Neural cell (in vitro differentiated cells): ENCODE measurements around the gene PCCA. TPM values are rescaled to one million over a fixed set of nuclear protein-coding genes. Genes with fewer than 3 reads are reported as not detected.

Experiments used
- H2AFZ ChIP-seq: fragments of 200-600, 300-800 bp; sonication (generic), shearing (Covaris generic); 2 replicates; pipeline ENCODE4 v1.6.0; 2014; ENCODE audit warnings: low read depth, mild to moderate bottlenecking, antibody characterized with exemption, low read length, moderate library complexity
- H3F3A ChIP-seq: fragments of 200-600 bp; shearing (Covaris generic); 2 replicates; pipeline ENCODE4 v1.6.1; 2016; ENCODE audit warnings: mild to moderate bottlenecking, moderate library complexity, mixed read lengths, antibody characterized with exemption, low read length; ENCODE audit not compliant: insufficient read depth, poor library complexity, severe bottlenecking
- H3K27ac ChIP-seq: fragments of 200-600, 300-800 bp; sonication (generic), shearing (Covaris generic); 2 replicates; pipeline ENCODE4 v1.5.1; 2014; ENCODE audit warnings: mild to moderate bottlenecking, low read length, moderate library complexity
- H3K27me3 ChIP-seq: fragments of 300-800, 200-600 bp; sonication (generic), shearing (Covaris generic); 2 replicates; pipeline ENCODE4 v1.6.0; 2014; ENCODE audit warnings: mild to moderate bottlenecking, low read depth, low read length, moderate library complexity; ENCODE audit not compliant: insufficient read depth
- H3K36me3 ChIP-seq: fragments of 300-800, 200-600 bp; sonication (generic), shearing (Covaris generic); 2 replicates; pipeline ENCODE4 v1.5.1; 2014; ENCODE audit warnings: mild to moderate bottlenecking, antibody characterized with exemption, low read length, moderate library complexity; ENCODE audit not compliant: insufficient read depth
- H3K4me2 ChIP-seq: fragments of 300-800, 200-600 bp; sonication (generic), shearing (Covaris generic); 2 replicates; pipeline ENCODE4 v1.6.0; 2014; ENCODE audit warnings: mild to moderate bottlenecking, low read length
- H3K4me3 ChIP-seq: fragments of 300-800, 200-600 bp; sonication (generic), shearing (Covaris generic); 2 replicates; pipeline ENCODE4 v1.5.1; 2014; ENCODE audit warnings: mild to moderate bottlenecking, low read length, moderate library complexity
- H3K79me2 ChIP-seq: fragments of 200-600 bp; shearing (Covaris generic); replicated peaks from 2 replicates; pipeline ENCODE4 v1.6.0; 2014; ENCODE audit warnings: mild to moderate bottlenecking, low read length, moderate library complexity; ENCODE audit not compliant: insufficient read depth
- H3K9ac ChIP-seq: fragments of 300-800, 200-600 bp; sonication (generic), shearing (Covaris generic); 2 replicates; pipeline ENCODE4 v1.6.1; 2016; ENCODE audit warnings: mild to moderate bottlenecking, low read length, mixed read lengths
- H3K9me2 ChIP-seq: fragments of 200-600 bp; shearing (Covaris generic); 2 replicates; pipeline ENCODE4 v1.6.1; 2016; ENCODE audit warnings: mild to moderate bottlenecking, low read length, mixed read lengths; ENCODE audit not compliant: insufficient read depth
- H3K9me3 ChIP-seq: fragments of 200-600, 300-800 bp; sonication (generic), shearing (Covaris generic); 2 replicates; pipeline ENCODE4 v1.6.1; 2016; ENCODE audit warnings: mild to moderate bottlenecking, mixed run types, low read length, moderate library complexity, mixed read lengths
- H4K20me1 ChIP-seq: fragments of 200-600 bp; shearing (Covaris generic); 2 replicates; pipeline ENCODE4 v1.6.1; 2016; ENCODE audit warnings: mild to moderate bottlenecking, mixed run types; ENCODE audit not compliant: insufficient read depth
- EP300 ChIP-seq: fragments of 450-650 bp; conservative IDR thresholded peaks from 2 replicates; pipeline ENCODE4 v1.6.1; 2014; ENCODE audit warnings: antibody characterized with exemption, mild to moderate bottlenecking, moderate library complexity; ENCODE audit not compliant: poor library complexity, severe bottlenecking
- EZH2 ChIP-seq: fragments of 200-600, 300-800 bp; shearing (Covaris generic), sonication (generic); IDR thresholded peaks from 2 replicates; pipeline ENCODE4 v1.6.1; 2014; ENCODE audit warnings: antibody characterized with exemption, low read length, borderline replicate concordance, mild to moderate bottlenecking; ENCODE audit not compliant: insufficient read depth, poor library complexity, severe bottlenecking
- MXI1 ChIP-seq: fragments of 450-650 bp; conservative IDR thresholded peaks from 2 replicates; pipeline ENCODE4 v1.6.1; 2014; ENCODE audit warnings: antibody characterized with exemption, mild to moderate bottlenecking; ENCODE audit not compliant: poor library complexity, severe bottlenecking
- POLR2AphosphoS5 ChIP-seq: IDR thresholded peaks from 2 replicates; pipeline ENCODE4 v1.6.1; 2012
- RAD21 ChIP-seq: fragments of 450-650 bp; conservative IDR thresholded peaks from 2 replicates; pipeline ENCODE4 v1.6.1; 2014; ENCODE audit warnings: antibody characterized with exemption, mild to moderate bottlenecking, moderate library complexity
- SMC3 ChIP-seq: fragments of 450-650 bp; conservative IDR thresholded peaks from 2 replicates; pipeline ENCODE4 v1.6.1; 2014; ENCODE audit warnings: antibody characterized with exemption, mild to moderate bottlenecking, moderate library complexity; ENCODE audit not compliant: poor library complexity
- TAF1 ChIP-seq: IDR thresholded peaks from 2 replicates; pipeline ENCODE4 v1.6.1; 2012; ENCODE audit warnings: low read depth
- polyA plus RNA-seq: library from polyadenylated mRNA; depleted of rRNA; stranded (reverse); fragments of >200 nt; gene quantifications from 2 replicates; pipeline ENCODE4 v1.2.3, GENCODE V29; 2014
- TF ChIP-seq, protein P1 (sequence below): IDR thresholded peaks from 2 replicates; pipeline ENCODE4 v1.6.1; 2012; ENCODE audit warnings: borderline replicate concordance
- TF ChIP-seq, protein P2 (sequence below): fragments of 450-650 bp; IDR thresholded peaks from 2 replicates; pipeline ENCODE4 v1.5.1; 2014; ENCODE audit warnings: antibody characterized with exemption, mild to moderate bottlenecking, moderate library complexity; ENCODE audit not compliant: poor library complexity, severe bottlenecking

The PCCA gene
- polyA plus RNA-seq, 1 donor from 2014 or later: 17.0 TPM

DNA sequence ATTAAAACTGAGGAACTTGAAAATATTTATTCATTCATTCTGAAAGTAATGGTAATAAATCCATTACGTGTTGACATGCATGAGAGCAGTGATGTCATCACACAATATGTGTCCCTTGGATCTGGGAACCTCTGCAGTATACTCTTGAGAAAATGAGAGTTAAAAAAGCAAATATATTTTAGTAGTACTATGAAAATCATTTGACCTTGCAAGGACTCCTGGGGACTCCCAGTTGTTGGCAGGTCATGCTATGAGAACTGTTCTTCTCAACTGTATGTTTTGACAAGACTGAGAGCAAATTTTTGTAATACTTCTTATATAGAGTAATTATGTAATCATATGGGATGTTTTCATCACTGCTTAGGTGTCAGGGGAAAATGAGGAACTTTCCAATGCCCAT lies 249.4 kb downstream of the PCCA start:
- Histone ChIP-seq H3K9me2 (no peaks in the 10 kb centered on the region), H3K4me2 (no peak overlapping the region), H3K9me3 (no peaks in the 10 kb centered on the region), H3F3A (no peaks in the 10 kb centered on the region), H4K20me1 (no peaks in the 10 kb centered on the region), H3K79me2 (no peaks in the 10 kb centered on the region), H3K27ac (no peak overlapping the region), H3K27me3 (no peaks in the 10 kb centered on the region), H2AFZ (no peak overlapping the region), H3K4me3 (no peak overlapping the region), H3K9ac (no peak overlapping the region), H3K36me3 (no peaks in the 10 kb centered on the region)
- TF ChIP-seq EZH2: no peak

DNA sequence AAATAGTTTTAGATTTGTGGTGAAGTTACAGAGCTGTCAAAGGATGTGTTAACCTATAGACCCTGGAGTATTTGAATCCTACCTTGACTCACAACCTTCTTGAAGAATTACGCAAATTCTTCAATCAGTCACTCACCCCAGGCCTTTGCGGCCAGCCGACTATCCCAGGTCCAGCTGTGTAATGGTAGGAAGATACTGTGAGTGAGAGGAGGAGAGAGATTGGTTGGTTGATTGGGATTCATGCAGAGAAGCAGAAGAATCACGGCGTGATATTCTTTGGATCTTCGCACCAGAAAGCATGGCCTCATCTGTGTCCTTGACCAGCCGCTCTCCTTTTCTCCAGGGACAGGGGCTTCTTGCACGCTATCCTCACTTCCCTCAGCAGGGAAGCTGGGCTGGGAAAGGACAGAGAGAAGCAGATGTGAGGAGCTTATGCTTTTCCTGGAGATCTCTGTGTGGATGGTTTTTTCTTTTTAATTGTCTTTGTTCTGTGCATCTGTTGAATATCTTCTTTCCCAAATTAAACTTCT lies 250.6 kb downstream of the PCCA start:
- Histone ChIP-seq H3K9me2 (no peaks in the 10 kb centered on the region), H3K9me3 (no peaks in the 10 kb centered on the region), H3K27me3 (no peaks in the 10 kb centered on the region), H3K27ac (no peak overlapping the region), H3F3A (no peaks in the 10 kb centered on the region), H2AFZ (no peak overlapping the region), H3K36me3 (no peaks in the 10 kb centered on the region), H3K9ac (no peak overlapping the region), H3K4me3 (no peak overlapping the region), H3K79me2 (no peaks in the 10 kb centered on the region), H4K20me1 (no peaks in the 10 kb centered on the region), H3K4me2 (no peak overlapping the region)
- TF ChIP-seq MXI1 (no peak), POLR2AphosphoS5 (no peak), EZH2 (no peak), EP300 (no peak), SMC3 (no peak), TAF1 (no peak), RAD21 (no peak)
- TF ChIP-seq, protein P1, sequence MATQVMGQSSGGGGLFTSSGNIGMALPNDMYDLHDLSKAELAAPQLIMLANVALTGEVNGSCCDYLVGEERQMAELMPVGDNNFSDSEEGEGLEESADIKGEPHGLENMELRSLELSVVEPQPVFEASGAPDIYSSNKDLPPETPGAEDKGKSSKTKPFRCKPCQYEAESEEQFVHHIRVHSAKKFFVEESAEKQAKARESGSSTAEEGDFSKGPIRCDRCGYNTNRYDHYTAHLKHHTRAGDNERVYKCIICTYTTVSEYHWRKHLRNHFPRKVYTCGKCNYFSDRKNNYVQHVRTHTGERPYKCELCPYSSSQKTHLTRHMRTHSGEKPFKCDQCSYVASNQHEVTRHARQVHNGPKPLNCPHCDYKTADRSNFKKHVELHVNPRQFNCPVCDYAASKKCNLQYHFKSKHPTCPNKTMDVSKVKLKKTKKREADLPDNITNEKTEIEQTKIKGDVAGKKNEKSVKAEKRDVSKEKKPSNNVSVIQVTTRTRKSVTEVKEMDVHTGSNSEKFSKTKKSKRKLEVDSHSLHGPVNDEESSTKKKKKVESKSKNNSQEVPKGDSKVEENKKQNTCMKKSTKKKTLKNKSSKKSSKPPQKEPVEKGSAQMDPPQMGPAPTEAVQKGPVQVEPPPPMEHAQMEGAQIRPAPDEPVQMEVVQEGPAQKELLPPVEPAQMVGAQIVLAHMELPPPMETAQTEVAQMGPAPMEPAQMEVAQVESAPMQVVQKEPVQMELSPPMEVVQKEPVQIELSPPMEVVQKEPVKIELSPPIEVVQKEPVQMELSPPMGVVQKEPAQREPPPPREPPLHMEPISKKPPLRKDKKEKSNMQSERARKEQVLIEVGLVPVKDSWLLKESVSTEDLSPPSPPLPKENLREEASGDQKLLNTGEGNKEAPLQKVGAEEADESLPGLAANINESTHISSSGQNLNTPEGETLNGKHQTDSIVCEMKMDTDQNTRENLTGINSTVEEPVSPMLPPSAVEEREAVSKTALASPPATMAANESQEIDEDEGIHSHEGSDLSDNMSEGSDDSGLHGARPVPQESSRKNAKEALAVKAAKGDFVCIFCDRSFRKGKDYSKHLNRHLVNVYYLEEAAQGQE: no peak
- TF ChIP-seq, protein P2, sequence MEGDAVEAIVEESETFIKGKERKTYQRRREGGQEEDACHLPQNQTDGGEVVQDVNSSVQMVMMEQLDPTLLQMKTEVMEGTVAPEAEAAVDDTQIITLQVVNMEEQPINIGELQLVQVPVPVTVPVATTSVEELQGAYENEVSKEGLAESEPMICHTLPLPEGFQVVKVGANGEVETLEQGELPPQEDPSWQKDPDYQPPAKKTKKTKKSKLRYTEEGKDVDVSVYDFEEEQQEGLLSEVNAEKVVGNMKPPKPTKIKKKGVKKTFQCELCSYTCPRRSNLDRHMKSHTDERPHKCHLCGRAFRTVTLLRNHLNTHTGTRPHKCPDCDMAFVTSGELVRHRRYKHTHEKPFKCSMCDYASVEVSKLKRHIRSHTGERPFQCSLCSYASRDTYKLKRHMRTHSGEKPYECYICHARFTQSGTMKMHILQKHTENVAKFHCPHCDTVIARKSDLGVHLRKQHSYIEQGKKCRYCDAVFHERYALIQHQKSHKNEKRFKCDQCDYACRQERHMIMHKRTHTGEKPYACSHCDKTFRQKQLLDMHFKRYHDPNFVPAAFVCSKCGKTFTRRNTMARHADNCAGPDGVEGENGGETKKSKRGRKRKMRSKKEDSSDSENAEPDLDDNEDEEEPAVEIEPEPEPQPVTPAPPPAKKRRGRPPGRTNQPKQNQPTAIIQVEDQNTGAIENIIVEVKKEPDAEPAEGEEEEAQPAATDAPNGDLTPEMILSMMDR: no peak

DNA sequence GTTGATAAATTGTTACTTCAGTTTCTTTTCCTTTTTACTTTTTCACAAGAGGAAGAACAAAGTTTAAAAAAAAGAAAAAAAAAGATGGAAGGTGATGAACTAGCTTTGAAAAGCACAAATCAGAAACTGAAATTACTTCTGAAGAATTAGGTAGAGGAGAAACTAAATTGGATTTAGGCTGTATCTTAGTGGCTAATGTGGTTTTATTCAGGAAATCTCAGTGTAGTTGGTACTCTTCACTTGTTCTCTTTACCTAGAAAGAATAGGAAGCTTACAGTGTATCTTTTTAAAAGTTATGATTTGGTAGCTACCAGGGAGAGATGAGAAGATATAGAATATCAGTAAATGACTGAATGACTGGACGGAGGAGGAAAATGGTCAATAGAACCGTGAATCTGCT lies 252.0 kb downstream of the PCCA start:
- no peak overlapping the region for H3K9ac ChIP-seq
- no peak overlapping the region for H3K27ac ChIP-seq
- H3K27me3 ChIP-seq: no peaks in the 10 kb centered on the region
- no peaks in the 10 kb centered on the region for H3K36me3 ChIP-seq
- no peak overlapping the region for H2AFZ ChIP-seq
- H3F3A ChIP-seq: no peaks in the 10 kb centered on the region
- no peaks in the 10 kb centered on the region for H3K9me2 ChIP-seq
- H3K4me2 ChIP-seq: no peak overlapping the region
- H3K4me3 ChIP-seq: no peak overlapping the region
- TF ChIP-seq MXI1 (no peak), RAD21 (no peak), SMC3 (no peak), POLR2AphosphoS5 (no peak), EZH2 (no peak), EP300 (no peak), TAF1 (no peak)
- TF ChIP-seq, protein P1: no peak
- TF ChIP-seq, protein P2: no peak
- no peaks in the 10 kb centered on the region for H3K79me2 ChIP-seq
- no peaks in the 10 kb centered on the region for H4K20me1 ChIP-seq
- H3K9me3 ChIP-seq: no peaks in the 10 kb centered on the region
